ENCODE data around the gene GUCY1A1.

GRCh38 chr4:155658681-155659064 lies 8.0 kb upstream of the GUCY1A1 start:
- TF ChIP-seq, protein P1, sequence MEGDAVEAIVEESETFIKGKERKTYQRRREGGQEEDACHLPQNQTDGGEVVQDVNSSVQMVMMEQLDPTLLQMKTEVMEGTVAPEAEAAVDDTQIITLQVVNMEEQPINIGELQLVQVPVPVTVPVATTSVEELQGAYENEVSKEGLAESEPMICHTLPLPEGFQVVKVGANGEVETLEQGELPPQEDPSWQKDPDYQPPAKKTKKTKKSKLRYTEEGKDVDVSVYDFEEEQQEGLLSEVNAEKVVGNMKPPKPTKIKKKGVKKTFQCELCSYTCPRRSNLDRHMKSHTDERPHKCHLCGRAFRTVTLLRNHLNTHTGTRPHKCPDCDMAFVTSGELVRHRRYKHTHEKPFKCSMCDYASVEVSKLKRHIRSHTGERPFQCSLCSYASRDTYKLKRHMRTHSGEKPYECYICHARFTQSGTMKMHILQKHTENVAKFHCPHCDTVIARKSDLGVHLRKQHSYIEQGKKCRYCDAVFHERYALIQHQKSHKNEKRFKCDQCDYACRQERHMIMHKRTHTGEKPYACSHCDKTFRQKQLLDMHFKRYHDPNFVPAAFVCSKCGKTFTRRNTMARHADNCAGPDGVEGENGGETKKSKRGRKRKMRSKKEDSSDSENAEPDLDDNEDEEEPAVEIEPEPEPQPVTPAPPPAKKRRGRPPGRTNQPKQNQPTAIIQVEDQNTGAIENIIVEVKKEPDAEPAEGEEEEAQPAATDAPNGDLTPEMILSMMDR (conservative IDR thresholded peaks at IDR 0.05): no peak
- no peak for TF ChIP-seq ZFX (IDR thresholded peaks at IDR 0.05)
